K562 (cell line): ENCODE results near the gene UBASH3B. TPM values are rescaled to one million over a fixed set of nuclear protein-coding genes. Genes with fewer than 3 reads are reported as not detected.

Source experiments
- ATAC-seq: fragments of 200-7000 bp; cut with Tn5 transposase; 3 replicates; pipeline ENCODE4 v1.9.1; 2020; ENCODE audit warnings: moderate library complexity
- BruUV-seq: library from RNA; stranded (reverse); fragments of 400-500 nt; replicated peaks from 2 replicates; lab custom pipeline; 2021; lab: Mats Ljungman, UMichigan
- CTCF ChIA-PET: fragments of 300-600 bp; formaldehyde crosslinking; extraction: SDS; loops from one replicate; lab custom pipeline; 2021; ENCODE audit warnings: low intra/inter-chr PET ratio; lab: Yijun Ruan, JAX
- POLR2A ChIA-PET: fragments of 300-600, 350-650 bp; sonication (Branson Sonifier 250); formaldehyde crosslinking; extraction: SDS; loops from one replicate; lab custom pipeline; 2021; ENCODE audit warnings: antibody characterized with exemption, inconsistent platforms; lab: Yijun Ruan, JAX
- DNase-seq, 4 experiments: peaks; one replicate each; pipeline versions ENCODE4 v3.0.0 to v3.0.0-alpha.2; 2011 to 2018; ENCODE audit warnings: low spot score in 3 of 4, mixed read lengths in 3 of 4; ENCODE audit errors: extremely low read depth in 1 of 4
- FAIRE-seq: peaks from 2 replicates; lab custom pipeline; 2011; peaks lifted over from hg19 to GRCh38; lab: Jason Lieb, UNC
- H2AFZ ChIP-seq: 2 replicates; pipeline ENCODE4 v1.6.0; 2011; ENCODE audit warnings: low read depth, low read length, control low read depth, inconsistent platforms
- H3K27ac ChIP-seq: fragments of 200-600 bp; 3 replicates; pipeline ENCODE4 v1.8.0; 2011; ENCODE audit warnings: low read depth, mild to moderate bottlenecking, control low read depth, inconsistent platforms, low read length, moderate library complexity, mixed read lengths; ENCODE audit errors: extremely low read depth
- H3K27me3 ChIP-seq, 2 experiments: fragments of 300-600 bp in 1 of 2; 2 replicates in 1 of 2; 3 replicates in 1 of 2; pipeline versions ENCODE4 v1.6.0 to v1.8.0; 2011; ENCODE audit warnings: inconsistent platforms in 2 of 2, low read length in 2 of 2, mild to moderate bottlenecking in 1 of 2, mixed read lengths in 1 of 2, moderate library complexity in 1 of 2; ENCODE audit not compliant: control insufficient read depth in 2 of 2, insufficient read depth in 2 of 2
- H3K36me3 ChIP-seq: fragments of 300-600 bp; 3 replicates; pipeline ENCODE4 v1.8.0; 2011; ENCODE audit warnings: mild to moderate bottlenecking, low read length, inconsistent platforms; ENCODE audit not compliant: control insufficient read depth, insufficient read depth
- H3K4me1 ChIP-seq, 2 experiments: fragments of 200-600 bp in 1 of 2; replicated peaks in 1 of 2; 2 replicates in 1 of 2; 3 replicates in 1 of 2; pipeline versions ENCODE4 v1.5.1 to v1.8.0; 2011; ENCODE audit warnings: inconsistent platforms in 2 of 2, low read length in 2 of 2, mild to moderate bottlenecking in 1 of 2, mixed read lengths in 1 of 2, moderate library complexity in 1 of 2; ENCODE audit not compliant: control insufficient read depth in 2 of 2, insufficient read depth in 2 of 2
- H3K4me2 ChIP-seq: 2 replicates; pipeline ENCODE4 v1.6.1; 2011; ENCODE audit warnings: low read length, control low read depth, inconsistent platforms, mixed read lengths; ENCODE audit not compliant: insufficient read depth
- H3K4me3 ChIP-seq: fragments of 200-600 bp; sonication (generic), shearing (Covaris generic); 2 replicates; pipeline ENCODE4 v1.5.1; 2016; ENCODE audit warnings: control low read depth, inconsistent platforms
- H3K79me2 ChIP-seq: fragments of 200-600 bp; 3 replicates; pipeline ENCODE4 v1.8.0; 2011; ENCODE audit warnings: low read length, inconsistent platforms; ENCODE audit not compliant: control insufficient read depth, insufficient read depth
- H3K9ac ChIP-seq, 2 experiments: 2 replicates each; pipeline versions ENCODE4 v1.6.0 to v1.6.1; 2011; ENCODE audit warnings: low read depth in 2 of 2, low read length in 2 of 2, control low read depth in 1 of 2, inconsistent platforms in 1 of 2, mild to moderate bottlenecking in 1 of 2, mixed read lengths in 1 of 2; ENCODE audit not compliant: insufficient read depth in 1 of 2
- H3K9me1 ChIP-seq: one replicate; pipeline ENCODE4 v1.6.0; 2011; ENCODE audit warnings: inconsistent platforms, mild to moderate bottlenecking, low read length, moderate library complexity; ENCODE audit not compliant: control insufficient read depth, insufficient read depth
- H3K9me3 ChIP-seq: replicated peaks from 2 replicates; pipeline ENCODE4 v1.5.1; 2011; ENCODE audit warnings: low read depth, low read length, inconsistent platforms; ENCODE audit not compliant: control insufficient read depth, insufficient read depth
- H4K20me1 ChIP-seq: replicated peaks from 2 replicates; pipeline ENCODE4 v1.6.1; 2011; ENCODE audit warnings: low read length, inconsistent platforms, mixed read lengths; ENCODE audit not compliant: control insufficient read depth, insufficient read depth
- EHMT2 ChIP-seq: fragments of 450-650 bp; IDR thresholded peaks from 2 replicates; pipeline ENCODE4 v1.6.1; 2018; ENCODE audit warnings: antibody characterized with exemption
- ELF4 ChIP-seq: fragments of 450-650 bp; formaldehyde crosslinking; IDR thresholded peaks from 2 replicates; pipeline ENCODE4 v1.4.0; 2022; ENCODE audit warnings: missing genetic modification characterization
- KHSRP ChIP-seq: fragments of 450-650 bp; IDR thresholded peaks from 2 replicates; pipeline ENCODE4 v1.6.1; 2017
- NFIC ChIP-seq: fragments of 450-650 bp; IDR thresholded peaks from 2 replicates; pipeline ENCODE4 v1.6.1; 2017; ENCODE audit warnings: mild to moderate bottlenecking, inconsistent platforms
- NR1H2 ChIP-seq: sonication (generic); formaldehyde crosslinking; IDR thresholded peaks from 2 replicates; pipeline ENCODE4 v1.4.0; 2020; ENCODE audit warnings: mild to moderate bottlenecking, missing genetic modification reagents
- ZNF76 ChIP-seq: fragments of 250-450 bp; sonication (Bioruptor Pico); IDR thresholded peaks from 2 replicates; pipeline ENCODE4 v1.4.0; 2020; ENCODE audit warnings: mild to moderate bottlenecking, moderate library complexity, borderline replicate concordance
- WGBS: fragments of 100-300 bp; shearing (Covaris generic); methylation state at CpG from one replicate; pipeline ENCODE4 v1.1.6; 2016; ENCODE audit warnings: low coverage, mixed read lengths; ENCODE audit not compliant: insufficient coverage; ENCODE audit errors: missing lambda C conversion rate; 5-methylcytosine and 5-hydroxymethylcytosine counted together
- in situ Hi-C: fragments of 300-500 bp; cut with MboI; formaldehyde crosslinking; loops from 4 replicates; pipeline ENCODE4 v1.15.0; 2018; ENCODE audit warnings: inconsistent platforms, mixed read lengths
- intact Hi-C: fragments of 100-400 bp; cut with micrococcal nuclease; formaldehyde crosslinking; loops from 2 replicates; pipeline ENCODE4 v1.14.2; 2022
- polyA plus RNA-seq, 8 experiments: library from polyadenylated mRNA; depleted of rRNA in 4 of 8; stranded (reverse) in 5 of 8; unstranded in 3 of 8; fragments of >200 nt; fragmentation: Nextera tagmentation in 2 of 8; fragmentation: Illumina TruSeq in 1 of 8; extraction: Ambion mirVana in 2 of 8; extraction: Trizol in 1 of 8; gene quantifications; 2 replicates each; pipeline versions ENCODE4 v1.2.1 to v1.2.3, GENCODE V29; 2011 to 2014; ENCODE audit warnings: inconsistent platforms in 1 of 8, missing spikeins in 1 of 8
- total RNA-seq, 7 experiments: library from RNA; depleted of rRNA in 6 of 7; stranded (reverse); fragments of >200 nt in 6 of 7; fragmentation: Illumina TruSeq in 2 of 7; extraction: Trizol in 2 of 7; gene quantifications; 2 replicates each; pipeline versions ENCODE4 v1.2.1 to v1.2.3, GENCODE V29; 2011 to 2021; ENCODE audit warnings: low replicate concordance in 1 of 7
- TF ChIP-seq, protein P1 (sequence below): fragments of 450-650 bp; conservative IDR thresholded peaks from 2 replicates; pipeline ENCODE4 v1.6.1; 2016; ENCODE audit warnings: missing genetic modification characterization, low read depth, mild to moderate bottlenecking, control low read depth, missing compliant biosample characterization
- TF ChIP-seq, protein P2 (sequence below): fragments of 450-650 bp; formaldehyde crosslinking; IDR thresholded peaks from 2 replicates; pipeline ENCODE4 v1.4.0; 2020; ENCODE audit warnings: mild to moderate bottlenecking, moderate library complexity
- TF ChIP-seq, protein P3 (sequence below): fragments of 250-450 bp; sonication (Bioruptor Pico); IDR thresholded peaks from 2 replicates; pipeline ENCODE4 v1.8.0; 2022; ENCODE audit warnings: inconsistent platforms
- TF ChIP-seq, protein P4 (sequence below): fragments of 450-650 bp; IDR thresholded peaks from one replicate; pipeline ENCODE4 v1.6.1; 2018; ENCODE audit warnings: mild to moderate bottlenecking, moderate library complexity; ENCODE audit not compliant: partially characterized antibody
- TF ChIP-seq, protein P5 (sequence below): fragments of 250-450 bp; sonication (Bioruptor Pico); IDR thresholded peaks from 2 replicates; pipeline ENCODE4 v1.4.0; 2020; ENCODE audit warnings: mild to moderate bottlenecking, moderate library complexity

Gene UBASH3B
- total and polyA plus RNA-seq, 9 of the 15 experiments (the other 6 are each of a cell fraction or from before 2014, with no cell fraction given): 0.01 to 0.31 (median 0.08) TPM; not detected in 2

DNA sequence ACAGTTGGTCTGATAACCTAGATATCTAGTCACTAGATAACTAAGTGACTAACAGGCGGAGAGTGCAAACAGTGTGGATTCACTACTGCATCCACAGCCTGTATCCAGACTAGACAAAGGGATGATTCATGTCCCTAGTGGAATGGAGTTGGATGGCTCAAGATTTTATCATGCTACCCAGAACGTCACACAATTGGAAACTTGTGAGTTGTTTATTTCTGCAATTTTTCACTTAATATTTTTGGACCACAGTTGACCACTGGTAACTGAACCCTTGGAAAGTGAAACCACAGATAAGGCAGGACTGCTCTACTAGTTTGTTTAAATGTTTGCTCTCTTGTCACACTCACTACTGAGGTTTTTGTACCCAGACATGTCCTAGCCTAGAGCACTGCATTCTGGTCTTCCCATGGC, 76.0 kb downstream of the UBASH3B start (continued):
- TF ChIP-seq, protein P1, sequence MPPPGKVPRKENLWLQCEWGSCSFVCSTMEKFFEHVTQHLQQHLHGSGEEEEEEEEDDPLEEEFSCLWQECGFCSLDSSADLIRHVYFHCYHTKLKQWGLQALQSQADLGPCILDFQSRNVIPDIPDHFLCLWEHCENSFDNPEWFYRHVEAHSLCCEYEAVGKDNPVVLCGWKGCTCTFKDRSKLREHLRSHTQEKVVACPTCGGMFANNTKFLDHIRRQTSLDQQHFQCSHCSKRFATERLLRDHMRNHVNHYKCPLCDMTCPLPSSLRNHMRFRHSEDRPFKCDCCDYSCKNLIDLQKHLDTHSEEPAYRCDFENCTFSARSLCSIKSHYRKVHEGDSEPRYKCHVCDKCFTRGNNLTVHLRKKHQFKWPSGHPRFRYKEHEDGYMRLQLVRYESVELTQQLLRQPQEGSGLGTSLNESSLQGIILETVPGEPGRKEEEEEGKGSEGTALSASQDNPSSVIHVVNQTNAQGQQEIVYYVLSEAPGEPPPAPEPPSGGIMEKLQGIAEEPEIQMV (tag): no peak
- TF ChIP-seq ELF4 (CRISPR knock-in tag) (no peak), NR1H2 (no peak)
- TF ChIP-seq, all 486 proteins: peak for 0

DNA sequence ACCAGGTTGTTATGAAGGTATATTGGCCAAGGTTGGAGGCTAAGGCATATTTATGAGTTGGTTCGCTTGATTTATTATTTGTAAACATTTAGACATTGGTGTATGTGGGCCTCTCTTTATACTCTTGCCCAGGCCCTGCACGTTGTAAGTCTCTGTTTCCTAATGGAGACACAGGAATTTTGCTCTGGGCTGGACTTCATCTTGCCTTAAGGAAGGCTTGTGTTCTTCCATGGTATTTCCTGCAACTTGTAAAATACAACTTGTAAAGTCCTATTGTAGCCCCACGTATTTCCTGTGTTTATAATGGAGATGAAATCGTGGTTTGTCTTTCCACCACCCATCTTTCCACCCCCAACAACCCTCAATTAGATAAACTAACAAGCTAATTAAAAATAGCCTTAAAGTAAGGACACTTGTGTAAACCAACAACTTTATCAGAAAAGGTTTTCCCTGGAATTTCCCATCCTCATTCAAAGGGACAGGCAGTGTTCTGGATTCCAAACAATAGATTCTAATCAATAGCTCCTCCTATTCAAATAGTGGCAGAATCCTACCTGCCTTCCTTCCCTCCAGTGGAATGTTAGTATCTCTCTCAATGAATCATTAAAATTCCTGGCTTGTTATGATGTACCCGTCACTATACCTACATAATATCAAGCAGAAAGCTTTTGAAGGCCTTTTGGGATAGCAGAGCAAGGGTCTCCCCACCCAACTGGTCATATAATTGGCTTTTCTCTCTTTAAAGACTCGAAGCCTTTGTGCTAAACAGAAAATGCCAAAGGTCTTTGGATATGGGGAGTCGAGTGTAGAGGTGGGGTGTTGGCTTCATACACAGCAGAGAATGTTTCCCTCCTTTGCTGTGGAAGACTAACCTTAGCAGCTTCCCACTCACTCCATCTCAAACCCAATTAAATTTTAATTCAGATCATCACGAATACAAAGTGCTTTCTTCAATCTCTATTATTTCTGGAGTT, 77.1 kb downstream of the UBASH3B start:
- H2AFZ ChIP-seq: no peak overlapping the region
- no peak overlapping the region for H3K4me2 ChIP-seq
- no TSS peak for BruUV-seq
- CTCF ChIA-PET: no interaction called here
- ATAC-seq: no peak
- no peaks in the 10 kb centered on the region for H3K79me2 ChIP-seq
- no peaks in the 10 kb centered on the region for H4K20me1 ChIP-seq
- no peaks in the 10 kb centered on the region for H3K9me3 ChIP-seq
- intact Hi-C loops: no loop called here
- no peaks in the 10 kb centered on the region for H3K9me1 ChIP-seq
- no peak overlapping the region for H3K9ac ChIP-seq
- FAIRE-seq: no peak
- H3K27me3 ChIP-seq: peaks cover 0 to 4% of the 10 kb centered on the region in 2 experiments; a peak in 1 of 5 replicates
- WGBS: 2% methylated on average over 8 of the region's 8 CpGs
- POLR2A ChIA-PET: no interaction called here
- no peak for TF ChIP-seq NFIC
- TF ChIP-seq, protein P2, sequence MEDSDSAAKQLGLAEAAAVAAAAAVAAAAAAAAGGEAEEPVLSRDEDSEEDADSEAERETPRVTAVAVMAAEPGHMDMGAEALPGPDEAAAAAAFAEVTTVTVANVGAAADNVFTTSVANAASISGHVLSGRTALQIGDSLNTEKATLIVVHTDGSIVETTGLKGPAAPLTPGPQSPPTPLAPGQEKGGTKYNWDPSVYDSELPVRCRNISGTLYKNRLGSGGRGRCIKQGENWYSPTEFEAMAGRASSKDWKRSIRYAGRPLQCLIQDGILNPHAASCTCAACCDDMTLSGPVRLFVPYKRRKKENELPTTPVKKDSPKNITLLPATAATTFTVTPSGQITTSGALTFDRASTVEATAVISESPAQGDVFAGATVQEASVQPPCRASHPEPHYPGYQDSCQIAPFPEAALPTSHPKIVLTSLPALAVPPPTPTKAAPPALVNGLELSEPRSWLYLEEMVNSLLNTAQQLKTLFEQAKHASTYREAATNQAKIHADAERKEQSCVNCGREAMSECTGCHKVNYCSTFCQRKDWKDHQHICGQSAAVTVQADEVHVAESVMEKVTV: no peak
- TF ChIP-seq EHMT2: no peak
- no peak for TF ChIP-seq KHSRP
- TF ChIP-seq, protein P3, sequence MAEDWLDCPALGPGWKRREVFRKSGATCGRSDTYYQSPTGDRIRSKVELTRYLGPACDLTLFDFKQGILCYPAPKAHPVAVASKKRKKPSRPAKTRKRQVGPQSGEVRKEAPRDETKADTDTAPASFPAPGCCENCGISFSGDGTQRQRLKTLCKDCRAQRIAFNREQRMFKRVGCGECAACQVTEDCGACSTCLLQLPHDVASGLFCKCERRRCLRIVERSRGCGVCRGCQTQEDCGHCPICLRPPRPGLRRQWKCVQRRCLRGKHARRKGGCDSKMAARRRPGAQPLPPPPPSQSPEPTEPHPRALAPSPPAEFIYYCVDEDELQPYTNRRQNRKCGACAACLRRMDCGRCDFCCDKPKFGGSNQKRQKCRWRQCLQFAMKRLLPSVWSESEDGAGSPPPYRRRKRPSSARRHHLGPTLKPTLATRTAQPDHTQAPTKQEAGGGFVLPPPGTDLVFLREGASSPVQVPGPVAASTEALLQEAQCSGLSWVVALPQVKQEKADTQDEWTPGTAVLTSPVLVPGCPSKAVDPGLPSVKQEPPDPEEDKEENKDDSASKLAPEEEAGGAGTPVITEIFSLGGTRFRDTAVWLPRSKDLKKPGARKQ (CRISPR knock-in tag): no peak
- TF ChIP-seq, protein P4, sequence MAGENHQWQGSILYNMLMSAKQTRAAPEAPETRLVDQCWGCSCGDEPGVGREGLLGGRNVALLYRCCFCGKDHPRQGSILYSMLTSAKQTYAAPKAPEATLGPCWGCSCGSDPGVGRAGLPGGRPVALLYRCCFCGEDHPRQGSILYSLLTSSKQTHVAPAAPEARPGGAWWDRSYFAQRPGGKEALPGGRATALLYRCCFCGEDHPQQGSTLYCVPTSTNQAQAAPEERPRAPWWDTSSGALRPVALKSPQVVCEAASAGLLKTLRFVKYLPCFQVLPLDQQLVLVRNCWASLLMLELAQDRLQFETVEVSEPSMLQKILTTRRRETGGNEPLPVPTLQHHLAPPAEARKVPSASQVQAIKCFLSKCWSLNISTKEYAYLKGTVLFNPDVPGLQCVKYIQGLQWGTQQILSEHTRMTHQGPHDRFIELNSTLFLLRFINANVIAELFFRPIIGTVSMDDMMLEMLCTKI: no peak
- TF ChIP-seq, protein P5, sequence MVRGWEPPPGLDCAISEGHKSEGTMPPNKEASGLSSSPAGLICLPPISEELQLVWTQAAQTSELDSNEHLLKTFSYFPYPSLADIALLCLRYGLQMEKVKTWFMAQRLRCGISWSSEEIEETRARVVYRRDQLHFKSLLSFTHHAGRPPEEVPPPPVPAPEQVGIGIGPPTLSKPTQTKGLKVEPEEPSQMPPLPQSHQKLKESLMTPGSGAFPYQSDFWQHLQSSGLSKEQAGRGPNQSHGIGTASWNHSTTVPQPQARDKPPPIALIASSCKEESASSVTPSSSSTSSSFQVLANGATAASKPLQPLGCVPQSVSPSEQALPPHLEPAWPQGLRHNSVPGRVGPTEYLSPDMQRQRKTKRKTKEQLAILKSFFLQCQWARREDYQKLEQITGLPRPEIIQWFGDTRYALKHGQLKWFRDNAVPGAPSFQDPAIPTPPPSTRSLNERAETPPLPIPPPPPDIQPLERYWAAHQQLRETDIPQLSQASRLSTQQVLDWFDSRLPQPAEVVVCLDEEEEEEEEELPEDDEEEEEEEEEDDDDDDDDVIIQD (CRISPR knock-in tag): no peak
- no peak for TF ChIP-seq ZNF76 (CRISPR knock-in tag)
- in situ Hi-C loops: no loop called here
- H3K27ac ChIP-seq: no peak overlapping the region
- no peaks in the 10 kb centered on the region for H3K4me1 ChIP-seq
- H3K4me3 ChIP-seq: no peak overlapping the region
- no peaks in the 10 kb centered on the region for H3K36me3 ChIP-seq
- DNase-seq: no peak
